Measurements from ENCODE around the gene SLC22A2. TPM values are rescaled to one million over a fixed set of nuclear protein-coding genes. Genes with fewer than 3 reads are reported as not detected.
A peak's percentile ranks its signal among the peaks of the same experiment; 100 is the strongest.

SLC22A2 gene
- total and polyA plus RNA-seq, 9 of the 15 experiments (the other 6 are each of a cell fraction or from before 2014, with no cell fraction given) = not detected

GRCh38 chr6:160300076-160300695 lies 41.6 kb upstream of the SLC22A2 start:
- ChIA-PET CTCF (ENCODE audit: low intra/inter-chr PET ratio) (no interaction called here), POLR2A (interaction anchor here (0.6 kb wide), 1 partner anchor 1499 kb away, joined by 3 read pairs; no protein-coding TSS in a partner anchor)
- Histone ChIP-seq H3K27me3 (ENCODE audit: control insufficient read depth in 2 of 2, insufficient read depth in 2 of 2, low read length in 2 of 2) (peaks cover 3 to 6% of the 10 kb centered on the region in 2 experiments; a peak in 2 of 5 replicates), H3K4me3 (no peak overlapping the region), H3K4me2 (ENCODE audit: insufficient read depth, low read length) (peak overlapping the region; percentile 17; the same call in 1 of the 2 replicates), H3K27ac (ENCODE audit: extremely low read depth, low read depth, low read length) (no peak overlapping the region), H4K20me1 (replicated peaks; ENCODE audit: control insufficient read depth, insufficient read depth, low read length) (no peaks in the 10 kb centered on the region), H3K79me2 (ENCODE audit: control insufficient read depth, insufficient read depth, low read length) (no peaks in the 10 kb centered on the region), H2AFZ (ENCODE audit: low read depth, low read length) (peak overlapping the region; percentile 53; the same call in 1 of the 2 replicates), H3K36me3 (ENCODE audit: control insufficient read depth, insufficient read depth, low read length) (no peaks in the 10 kb centered on the region), H3K9me1 (ENCODE audit: control insufficient read depth, insufficient read depth, low read length) (no peaks in the 10 kb centered on the region), H3K9me3 (replicated peaks; ENCODE audit: control insufficient read depth, insufficient read depth, low read depth, low read length) (0 out of 2 replicates have a peak, but pooled peaks cover 4% of the 10 kb centered on the region), H3K9ac (ENCODE audit: insufficient read depth in 1 of 2, low read depth in 2 of 2, low read length in 2 of 2) (peak overlapping the region in 1 of 2 experiments; percentile 73; a peak in 2 of 4 replicates), H3K4me1 (replicated peaks in 1 of 2; ENCODE audit: control insufficient read depth in 2 of 2, insufficient read depth in 2 of 2, low read length in 2 of 2) (peaks cover 0 to 4% of the 10 kb centered on the region in 2 experiments; a peak in 2 of 5 replicates)
- 0% methylated on average over 13 of the region's 15 CpGs for WGBS (ENCODE audit: insufficient coverage, low coverage, missing lambda C conversion rate)
- ATAC-seq = peak; percentile 67
- in situ Hi-C loops (cut with MboI) (no loop called here), intact Hi-C loops (cut with micrococcal nuclease) (no loop called here)
- FAIRE-seq = no peak
- peak in 2 of 4 experiments; percentile 6 to 9 for DNase-seq (ENCODE audit: extremely low read depth in 1 of 4, low spot score in 3 of 4)
- no TSS peak for BruUV-seq (replicated peaks)
- TF ChIP-seq ZNF561 (CRISPR knock-in tag; conservative IDR thresholded peaks at IDR 0.05) (no peak), ZNF449 (CRISPR knock-in tag; IDR thresholded peaks at IDR 0.05) (no peak), NR2C2 (CRISPR knock-in tag; IDR thresholded peaks at IDR 0.05) (no peak), NR2C2 (tag; IDR thresholded peaks at IDR 0.05) (peak; percentile 57; the same call in 1 of the 2 replicates), DPF2 (IDR thresholded peaks at IDR 0.05) (no peak), DNMT1 (IDR thresholded peaks at IDR 0.05) (no peak), ELF2 (CRISPR knock-in tag; IDR thresholded peaks at IDR 0.05) (no peak), ZNF766 (CRISPR knock-in tag; conservative IDR thresholded peaks at IDR 0.05) (no peak), GABPA (tag; conservative IDR thresholded peaks at IDR 0.05; ENCODE audit: low read depth) (peak; percentile 74), SPI1 (IDR thresholded peaks at IDR 0.05; ENCODE audit: borderline replicate concordance, low read depth, low read length) (peak; percentile 17; the same call in 1 of the 2 replicates), ZNF586 (CRISPR knock-in tag; conservative IDR thresholded peaks at IDR 0.05) (no peak), SMARCC2 (IDR thresholded peaks at IDR 0.05; ENCODE audit: low read depth) (no peak)
- TF ChIP-seq, protein P1, sequence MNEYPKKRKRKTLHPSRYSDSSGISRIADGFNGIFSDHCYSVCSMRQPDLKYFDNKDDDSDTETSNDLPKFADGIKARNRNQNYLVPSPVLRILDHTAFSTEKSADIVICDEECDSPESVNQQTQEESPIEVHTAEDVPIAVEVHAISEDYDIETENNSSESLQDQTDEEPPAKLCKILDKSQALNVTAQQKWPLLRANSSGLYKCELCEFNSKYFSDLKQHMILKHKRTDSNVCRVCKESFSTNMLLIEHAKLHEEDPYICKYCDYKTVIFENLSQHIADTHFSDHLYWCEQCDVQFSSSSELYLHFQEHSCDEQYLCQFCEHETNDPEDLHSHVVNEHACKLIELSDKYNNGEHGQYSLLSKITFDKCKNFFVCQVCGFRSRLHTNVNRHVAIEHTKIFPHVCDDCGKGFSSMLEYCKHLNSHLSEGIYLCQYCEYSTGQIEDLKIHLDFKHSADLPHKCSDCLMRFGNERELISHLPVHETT (CRISPR knock-in tag; conservative IDR thresholded peaks at IDR 0.05 in 1 of 2, IDR thresholded peaks at IDR 0.05 in 1 of 2) = 0 out of 4 replicates have a peak, but pooled peaks of 1 of the 2 experiments have one; percentile 45
- TF ChIP-seq, protein P2, sequence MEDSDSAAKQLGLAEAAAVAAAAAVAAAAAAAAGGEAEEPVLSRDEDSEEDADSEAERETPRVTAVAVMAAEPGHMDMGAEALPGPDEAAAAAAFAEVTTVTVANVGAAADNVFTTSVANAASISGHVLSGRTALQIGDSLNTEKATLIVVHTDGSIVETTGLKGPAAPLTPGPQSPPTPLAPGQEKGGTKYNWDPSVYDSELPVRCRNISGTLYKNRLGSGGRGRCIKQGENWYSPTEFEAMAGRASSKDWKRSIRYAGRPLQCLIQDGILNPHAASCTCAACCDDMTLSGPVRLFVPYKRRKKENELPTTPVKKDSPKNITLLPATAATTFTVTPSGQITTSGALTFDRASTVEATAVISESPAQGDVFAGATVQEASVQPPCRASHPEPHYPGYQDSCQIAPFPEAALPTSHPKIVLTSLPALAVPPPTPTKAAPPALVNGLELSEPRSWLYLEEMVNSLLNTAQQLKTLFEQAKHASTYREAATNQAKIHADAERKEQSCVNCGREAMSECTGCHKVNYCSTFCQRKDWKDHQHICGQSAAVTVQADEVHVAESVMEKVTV (CRISPR knock-in tag; IDR thresholded peaks at IDR 0.05) = no peak
- TF ChIP-seq, protein P3, sequence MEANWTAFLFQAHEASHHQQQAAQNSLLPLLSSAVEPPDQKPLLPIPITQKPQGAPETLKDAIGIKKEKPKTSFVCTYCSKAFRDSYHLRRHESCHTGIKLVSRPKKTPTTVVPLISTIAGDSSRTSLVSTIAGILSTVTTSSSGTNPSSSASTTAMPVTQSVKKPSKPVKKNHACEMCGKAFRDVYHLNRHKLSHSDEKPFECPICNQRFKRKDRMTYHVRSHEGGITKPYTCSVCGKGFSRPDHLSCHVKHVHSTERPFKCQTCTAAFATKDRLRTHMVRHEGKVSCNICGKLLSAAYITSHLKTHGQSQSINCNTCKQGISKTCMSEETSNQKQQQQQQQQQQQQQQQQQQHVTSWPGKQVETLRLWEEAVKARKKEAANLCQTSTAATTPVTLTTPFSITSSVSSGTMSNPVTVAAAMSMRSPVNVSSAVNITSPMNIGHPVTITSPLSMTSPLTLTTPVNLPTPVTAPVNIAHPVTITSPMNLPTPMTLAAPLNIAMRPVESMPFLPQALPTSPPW (CRISPR knock-in tag; IDR thresholded peaks at IDR 0.05) = peak; percentile 25; the same call in 1 of the 2 replicates

All from K562 (cell line).